DND-41 (cell line): ENCODE results near the gene SMG9.

Experiments
- ATAC-seq: fragments of 200-7000 bp; cut with Tn5 transposase; 3 replicates; pipeline ENCODE4 v1.9.1; 2021; ENCODE audit warnings: low read depth; ENCODE audit not compliant: insufficient read depth
- DNase-seq: peaks from one replicate; pipeline ENCODE4 v3.0.0-alpha.2; 2020
- H2AFZ ChIP-seq: 2 replicates; pipeline ENCODE4 v1.6.0; 2012; ENCODE audit warnings: low read depth, low read length
- H3K27ac ChIP-seq: 2 replicates; pipeline ENCODE4 v1.5.1; 2012; ENCODE audit warnings: low read length, inconsistent platforms
- H3K27me3 ChIP-seq: fragments of 200-600 bp; sonication (generic); 2 replicates; pipeline ENCODE4 v1.6.0; 2012; ENCODE audit warnings: low read length, mild to moderate bottlenecking, inconsistent platforms; ENCODE audit not compliant: insufficient read depth, poor library complexity
- H3K36me3 ChIP-seq: 2 replicates; pipeline ENCODE4 v1.5.1; 2012; ENCODE audit warnings: low read length, inconsistent platforms; ENCODE audit not compliant: insufficient read depth
- H3K4me1 ChIP-seq: 2 replicates; pipeline ENCODE4 v1.5.1; 2012; ENCODE audit warnings: mild to moderate bottlenecking, low read length; ENCODE audit not compliant: insufficient read depth
- H3K4me2 ChIP-seq: 2 replicates; pipeline ENCODE4 v1.6.0; 2012; ENCODE audit warnings: mild to moderate bottlenecking, moderate library complexity, low read length, inconsistent platforms; ENCODE audit not compliant: insufficient read depth
- H3K4me3 ChIP-seq, 2 experiments: fragments of 200-600 bp in 1 of 2; shearing (Covaris generic) in 1 of 2; 2 replicates each; pipeline ENCODE4 v1.5.1; 2012 to 2016; ENCODE audit warnings: inconsistent platforms in 2 of 2, low read length in 2 of 2, mild to moderate bottlenecking in 2 of 2, low read depth in 1 of 2, moderate library complexity in 1 of 2
- H3K79me2 ChIP-seq: 2 replicates; pipeline ENCODE4 v1.6.0; 2012; ENCODE audit warnings: low read length, inconsistent platforms; ENCODE audit not compliant: insufficient read depth
- H3K9ac ChIP-seq: 2 replicates; pipeline ENCODE4 v1.6.0; 2012; ENCODE audit warnings: low read depth, mild to moderate bottlenecking, inconsistent platforms, low read length, moderate library complexity
- H3K9me3 ChIP-seq: 2 replicates; pipeline ENCODE4 v1.5.1; 2012; ENCODE audit warnings: low read length, moderate library complexity, mild to moderate bottlenecking, inconsistent platforms; ENCODE audit not compliant: insufficient read depth, severe bottlenecking
- H4K20me1 ChIP-seq: 2 replicates; pipeline ENCODE4 v1.6.0; 2012; ENCODE audit warnings: low read length; ENCODE audit not compliant: insufficient read depth
- EZH2 ChIP-seq: IDR thresholded peaks from 3 replicates; pipeline ENCODE4 v1.6.1; 2012; ENCODE audit warnings: borderline replicate concordance, low read depth, mild to moderate bottlenecking, moderate library complexity, low read length, inconsistent platforms; ENCODE audit not compliant: severe bottlenecking
- TF ChIP-seq, protein P1 (sequence below): IDR thresholded peaks from 2 replicates; pipeline ENCODE4 v1.5.1; 2012; ENCODE audit warnings: borderline replicate concordance, low read length, moderate library complexity, mild to moderate bottlenecking; ENCODE audit not compliant: poor library complexity, severe bottlenecking; ENCODE audit errors: extremely low read depth

The SMG9 gene, protein sequence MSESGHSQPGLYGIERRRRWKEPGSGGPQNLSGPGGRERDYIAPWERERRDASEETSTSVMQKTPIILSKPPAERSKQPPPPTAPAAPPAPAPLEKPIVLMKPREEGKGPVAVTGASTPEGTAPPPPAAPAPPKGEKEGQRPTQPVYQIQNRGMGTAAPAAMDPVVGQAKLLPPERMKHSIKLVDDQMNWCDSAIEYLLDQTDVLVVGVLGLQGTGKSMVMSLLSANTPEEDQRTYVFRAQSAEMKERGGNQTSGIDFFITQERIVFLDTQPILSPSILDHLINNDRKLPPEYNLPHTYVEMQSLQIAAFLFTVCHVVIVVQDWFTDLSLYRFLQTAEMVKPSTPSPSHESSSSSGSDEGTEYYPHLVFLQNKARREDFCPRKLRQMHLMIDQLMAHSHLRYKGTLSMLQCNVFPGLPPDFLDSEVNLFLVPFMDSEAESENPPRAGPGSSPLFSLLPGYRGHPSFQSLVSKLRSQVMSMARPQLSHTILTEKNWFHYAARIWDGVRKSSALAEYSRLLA

DNA sequence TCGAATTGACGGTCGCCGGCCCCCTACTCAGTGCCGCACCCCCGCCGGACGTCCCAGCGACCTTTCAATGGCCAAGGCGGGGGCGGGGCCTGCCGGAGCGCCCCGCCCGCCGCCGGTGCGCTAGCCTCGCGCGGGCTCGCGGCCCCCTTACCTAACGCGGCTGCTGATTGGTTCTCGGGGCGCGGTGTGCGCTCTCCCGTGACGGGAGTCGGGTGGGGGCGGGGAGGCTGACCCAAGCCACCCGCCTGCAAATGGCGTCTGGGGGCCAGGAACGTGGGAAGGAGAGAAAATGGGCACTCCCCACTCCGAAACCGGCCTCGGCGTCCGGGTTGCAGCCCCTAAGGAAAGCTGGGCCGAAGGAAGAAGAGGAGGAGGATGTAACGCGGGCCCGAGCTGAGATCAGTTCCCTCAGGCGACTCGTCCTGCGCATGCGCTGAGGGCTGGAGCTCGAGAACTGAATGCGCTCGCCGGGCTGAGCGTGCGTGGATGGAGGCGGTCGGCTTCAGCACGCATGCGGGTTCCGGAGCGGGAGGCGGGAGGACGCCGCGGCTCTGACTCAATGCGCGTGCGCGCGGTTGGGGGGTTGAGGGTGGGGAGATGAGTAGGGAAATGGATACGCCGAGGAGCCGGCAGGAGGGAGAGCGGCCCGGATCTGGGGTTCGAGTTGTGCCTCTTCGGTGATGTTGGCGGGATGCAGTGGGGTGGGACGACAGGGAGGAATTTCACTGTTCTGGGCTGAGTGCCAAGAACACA, at the start of gene SMG9:
Gene SMG9 (minus strand): TSS at position 460 of the 753 bp plus-strand sequence. CDS start 4,221 bp downstream, outside the sequence.
- DNase-seq (peak; percentile 98), ATAC-seq (peak; percentile 86)
- TF ChIP-seq, protein P1, sequence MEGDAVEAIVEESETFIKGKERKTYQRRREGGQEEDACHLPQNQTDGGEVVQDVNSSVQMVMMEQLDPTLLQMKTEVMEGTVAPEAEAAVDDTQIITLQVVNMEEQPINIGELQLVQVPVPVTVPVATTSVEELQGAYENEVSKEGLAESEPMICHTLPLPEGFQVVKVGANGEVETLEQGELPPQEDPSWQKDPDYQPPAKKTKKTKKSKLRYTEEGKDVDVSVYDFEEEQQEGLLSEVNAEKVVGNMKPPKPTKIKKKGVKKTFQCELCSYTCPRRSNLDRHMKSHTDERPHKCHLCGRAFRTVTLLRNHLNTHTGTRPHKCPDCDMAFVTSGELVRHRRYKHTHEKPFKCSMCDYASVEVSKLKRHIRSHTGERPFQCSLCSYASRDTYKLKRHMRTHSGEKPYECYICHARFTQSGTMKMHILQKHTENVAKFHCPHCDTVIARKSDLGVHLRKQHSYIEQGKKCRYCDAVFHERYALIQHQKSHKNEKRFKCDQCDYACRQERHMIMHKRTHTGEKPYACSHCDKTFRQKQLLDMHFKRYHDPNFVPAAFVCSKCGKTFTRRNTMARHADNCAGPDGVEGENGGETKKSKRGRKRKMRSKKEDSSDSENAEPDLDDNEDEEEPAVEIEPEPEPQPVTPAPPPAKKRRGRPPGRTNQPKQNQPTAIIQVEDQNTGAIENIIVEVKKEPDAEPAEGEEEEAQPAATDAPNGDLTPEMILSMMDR = no peak
- no peak for TF ChIP-seq EZH2
- H3K4me2 ChIP-seq = peak within 1 kb of the TSS; percentile 71
- H3K79me2 ChIP-seq = peaks cover 59% of the 10 kb centered on the region
- peaks cover 34% of the 10 kb centered on the region for H3K4me1 ChIP-seq
- peak within 1 kb of the TSS; percentile 99 for H3K27ac ChIP-seq
- H3K9ac ChIP-seq = peak within 1 kb of the TSS; percentile 98
- peaks cover 40% of the 10 kb centered on the region for H3K36me3 ChIP-seq
- H2AFZ ChIP-seq = peak within 1 kb of the TSS; percentile 89
- peak within 1 kb of the TSS; percentile 79 to 82 for H3K4me3 ChIP-seq
- H4K20me1 ChIP-seq = peaks cover 19% of the 10 kb centered on the region; the same call in 1 of the 2 replicates
- H3K27me3 ChIP-seq = no peaks in the 10 kb centered on the region
- H3K9me3 ChIP-seq = no peaks in the 10 kb centered on the region

DNA sequence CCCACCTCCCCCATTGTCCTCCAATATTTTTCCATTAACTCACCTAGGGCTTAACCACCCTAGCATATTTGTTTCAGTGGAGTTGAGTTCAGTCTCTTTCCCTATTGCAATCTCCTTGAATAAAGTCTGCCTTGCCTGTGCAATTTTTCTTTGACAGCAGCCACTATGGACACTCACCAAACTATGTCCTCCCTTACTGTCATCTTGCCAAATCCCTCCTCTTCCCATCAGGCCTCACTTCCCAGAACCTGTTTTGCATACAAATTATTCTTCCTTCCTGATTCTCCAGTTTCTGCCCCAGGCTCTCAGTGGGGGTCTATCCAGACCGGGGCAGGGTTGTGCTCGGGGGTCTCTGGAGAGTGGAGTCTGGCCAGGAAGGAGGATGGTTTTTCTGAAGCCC, 49.7 kb upstream of the SMG9 start:
- H3K27ac ChIP-seq = no peak overlapping the region
- no peaks in the 10 kb centered on the region for H3K4me1 ChIP-seq
- H3K4me2 ChIP-seq = no peak overlapping the region
- TF ChIP-seq EZH2 = no peak
- TF ChIP-seq, protein P1 = no peak
- H3K4me3 ChIP-seq = no peak overlapping the region
- ATAC-seq (no peak), DNase-seq (no peak)
- H2AFZ ChIP-seq = no peak overlapping the region
- H3K36me3 ChIP-seq = no peaks in the 10 kb centered on the region
- no peaks in the 10 kb centered on the region for H4K20me1 ChIP-seq
- no peaks in the 10 kb centered on the region for H3K27me3 ChIP-seq
- H3K9ac ChIP-seq = no peak overlapping the region
- H3K9me3 ChIP-seq = no peaks in the 10 kb centered on the region
- no peaks in the 10 kb centered on the region for H3K79me2 ChIP-seq

DNA sequence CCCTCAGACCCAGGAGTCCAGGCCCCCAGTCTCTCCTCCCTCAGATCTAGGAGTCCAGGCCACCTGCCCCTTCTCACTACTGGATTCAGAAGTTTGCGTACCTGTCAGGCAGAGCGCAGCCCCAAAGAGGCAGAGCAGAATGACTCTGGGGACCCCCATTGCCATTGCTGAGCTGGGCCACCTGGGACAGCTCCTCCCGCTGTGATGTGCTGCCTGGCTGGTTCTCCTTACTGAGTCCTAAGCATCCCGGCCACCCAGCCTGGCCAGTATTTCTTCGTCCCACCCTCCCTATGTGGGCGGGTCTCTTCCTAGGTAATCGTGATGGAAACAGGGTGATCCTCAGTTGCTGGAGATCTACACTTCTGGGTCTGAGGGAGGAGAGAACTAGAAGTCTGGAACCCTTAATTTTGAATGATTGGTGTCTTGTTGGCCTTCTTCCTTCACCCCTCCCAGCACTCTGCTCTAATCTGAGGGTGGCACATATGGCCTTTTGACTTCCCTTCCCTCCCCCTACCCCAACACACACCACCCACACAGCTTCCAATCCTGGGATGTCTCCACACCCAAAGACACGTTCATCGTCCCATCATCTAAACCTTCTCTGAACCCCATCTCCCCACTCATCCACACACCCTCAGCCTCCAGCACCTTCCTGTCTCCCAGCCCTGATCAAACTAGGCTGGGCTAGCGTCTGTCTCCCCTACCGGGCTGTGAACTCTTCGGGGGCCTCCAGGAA, 47.6 kb upstream of the SMG9 start, which contains the start of gene LYPD5:
Gene LYPD5 (minus strand): TSS at position 232 of the 736 bp plus-strand sequence. CDS start 67 bp downstream, at position 165.
- Histone ChIP-seq H3K9ac (no peak within 1 kb of the TSS), H3K4me1 (no peaks in the 10 kb centered on the region), H3K27ac (no peak within 1 kb of the TSS), H3K4me2 (no peak within 1 kb of the TSS), H3K27me3 (no peaks in the 10 kb centered on the region), H3K36me3 (no peaks in the 10 kb centered on the region), H3K79me2 (no peaks in the 10 kb centered on the region), H3K4me3 (no peak within 1 kb of the TSS), H2AFZ (no peak within 1 kb of the TSS), H4K20me1 (no peaks in the 10 kb centered on the region), H3K9me3 (no peaks in the 10 kb centered on the region)
- ATAC-seq (no peak), DNase-seq (no peak)
- TF ChIP-seq, protein P1 = no peak
- no peak for TF ChIP-seq EZH2
